OCI-LY3 (cell line): Measurements from ENCODE around the gene OGG1.

ENCODE experiments used
- H2AFZ ChIP-seq: fragments of 200-600, 300-600 bp; shearing (Covaris generic); 2 replicates; pipeline ENCODE4 v1.6.0; 2014; ENCODE audit warnings: antibody characterized with exemption, low read depth, low read length
- H3K27ac ChIP-seq: fragments of 200-600, 300-600 bp; sonication (generic); 2 replicates; pipeline ENCODE4 v1.5.1; 2014; ENCODE audit warnings: mild to moderate bottlenecking, low read length, moderate library complexity, mixed read lengths
- H3K27me3 ChIP-seq: fragments of 200-600, 300-600 bp; sonication (generic); 2 replicates; pipeline ENCODE4 v1.6.1; 2014; ENCODE audit warnings: low read depth, low read length, mixed read lengths
- H3K36me3 ChIP-seq: fragments of 200-600, 300-600 bp; sonication (generic); replicated peaks from 2 replicates; pipeline ENCODE3; 2014; ENCODE audit warnings: low read depth, low read length, mixed read lengths
- H3K4me1 ChIP-seq: fragments of 300-600, 200-600 bp; sonication (generic); 2 replicates; pipeline ENCODE4 v1.6.1; 2014; ENCODE audit warnings: low read length, mixed read lengths
- H3K4me2 ChIP-seq: fragments of 200-600, 300-600 bp; sonication (generic); 2 replicates; pipeline ENCODE4 v1.6.1; 2014; ENCODE audit warnings: low read length, mixed read lengths
- H3K4me3 ChIP-seq: fragments of 300-600, 200-600 bp; sonication (generic); 2 replicates; pipeline ENCODE4 v1.5.1; 2014; ENCODE audit warnings: antibody characterized with exemption, mild to moderate bottlenecking, low read length, moderate library complexity
- H3K79me2 ChIP-seq: fragments of 300-600, 200-600 bp; shearing (Covaris generic); 2 replicates; pipeline ENCODE4 v1.6.1; 2014; ENCODE audit warnings: mild to moderate bottlenecking, low read length, mixed read lengths
- H3K9ac ChIP-seq: fragments of 300-600, 200-600 bp; shearing (Covaris generic); 2 replicates; pipeline ENCODE4 v1.6.0; 2014; ENCODE audit warnings: mild to moderate bottlenecking, low read length, moderate library complexity
- H3K9me3 ChIP-seq: fragments of 200-600, 300-600 bp; shearing (Covaris generic); 2 replicates; pipeline ENCODE4 v1.6.1; 2014; ENCODE audit warnings: low read length, mixed read lengths; ENCODE audit not compliant: insufficient read depth
- H4K20me1 ChIP-seq: fragments of 200-600, 300-600 bp; sonication (generic); 2 replicates; pipeline ENCODE4 v1.6.1; 2016; ENCODE audit warnings: low read length, mixed read lengths; ENCODE audit not compliant: insufficient read depth
- EZH2phosphoT487 ChIP-seq: fragments of 200-600 bp; shearing (Covaris generic); IDR thresholded peaks from 2 replicates; pipeline ENCODE4 v1.6.1; 2018; ENCODE audit warnings: antibody characterized with exemption, mixed run types, low read depth
- TF ChIP-seq, protein P1 (sequence below): fragments of 200-600, 300-600 bp; sonication (generic); IDR thresholded peaks from 2 replicates; pipeline ENCODE4 v1.5.1; 2014; ENCODE audit warnings: antibody characterized with exemption, low read length, low read depth

The OGG1 gene

DNA sequence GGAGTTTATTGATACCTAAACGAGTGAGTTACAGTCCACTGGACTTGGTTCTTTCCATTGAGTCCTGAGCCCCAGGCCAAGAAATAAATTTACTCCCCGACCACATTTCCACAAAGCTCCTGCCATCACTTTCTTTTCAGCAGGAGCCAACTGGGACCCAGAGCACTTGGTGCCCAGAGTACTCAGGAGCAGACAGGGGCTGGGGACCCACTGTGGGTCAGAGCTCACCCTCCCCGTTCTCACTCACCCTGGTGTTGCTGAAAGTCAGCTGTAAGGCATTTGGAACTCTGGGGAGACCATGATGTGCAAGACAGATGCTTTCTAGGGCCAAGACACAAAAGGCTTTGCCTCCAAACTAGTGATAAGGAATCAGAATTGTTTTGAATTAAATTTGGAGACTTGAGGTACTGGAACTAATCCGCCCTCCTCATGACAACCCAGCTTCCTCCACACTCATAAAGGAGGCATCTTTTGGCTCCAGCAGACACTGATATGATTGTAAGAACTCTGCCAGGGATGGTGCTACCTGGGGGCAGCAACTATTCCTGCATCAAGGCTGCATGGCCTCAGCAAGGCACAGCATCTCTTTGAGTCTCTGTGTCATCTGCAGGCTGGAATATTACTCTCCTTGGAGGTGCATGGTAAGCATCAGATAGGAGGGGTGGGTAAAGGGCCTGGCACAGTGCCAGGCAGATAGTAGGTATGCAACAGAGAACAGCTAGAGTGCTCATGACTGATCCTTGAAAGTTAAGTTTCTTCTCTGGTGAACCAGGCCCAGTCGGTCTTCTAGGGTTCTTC lies 27.3 kb downstream of the OGG1 start:
- Histone ChIP-seq H3K9ac (no peak overlapping the region), H3K27me3 (no peaks in the 10 kb centered on the region), H3K9me3 (no peaks in the 10 kb centered on the region), H3K4me2 (no peak overlapping the region), H3K79me2 (no peaks in the 10 kb centered on the region), H3K36me3 (peaks cover 12% of the 10 kb centered on the region), H3K4me3 (no peak overlapping the region), H4K20me1 (no peaks in the 10 kb centered on the region), H3K27ac (no peak overlapping the region), H3K4me1 (peaks cover 11% of the 10 kb centered on the region), H2AFZ (no peak overlapping the region)
- TF ChIP-seq, protein P1, sequence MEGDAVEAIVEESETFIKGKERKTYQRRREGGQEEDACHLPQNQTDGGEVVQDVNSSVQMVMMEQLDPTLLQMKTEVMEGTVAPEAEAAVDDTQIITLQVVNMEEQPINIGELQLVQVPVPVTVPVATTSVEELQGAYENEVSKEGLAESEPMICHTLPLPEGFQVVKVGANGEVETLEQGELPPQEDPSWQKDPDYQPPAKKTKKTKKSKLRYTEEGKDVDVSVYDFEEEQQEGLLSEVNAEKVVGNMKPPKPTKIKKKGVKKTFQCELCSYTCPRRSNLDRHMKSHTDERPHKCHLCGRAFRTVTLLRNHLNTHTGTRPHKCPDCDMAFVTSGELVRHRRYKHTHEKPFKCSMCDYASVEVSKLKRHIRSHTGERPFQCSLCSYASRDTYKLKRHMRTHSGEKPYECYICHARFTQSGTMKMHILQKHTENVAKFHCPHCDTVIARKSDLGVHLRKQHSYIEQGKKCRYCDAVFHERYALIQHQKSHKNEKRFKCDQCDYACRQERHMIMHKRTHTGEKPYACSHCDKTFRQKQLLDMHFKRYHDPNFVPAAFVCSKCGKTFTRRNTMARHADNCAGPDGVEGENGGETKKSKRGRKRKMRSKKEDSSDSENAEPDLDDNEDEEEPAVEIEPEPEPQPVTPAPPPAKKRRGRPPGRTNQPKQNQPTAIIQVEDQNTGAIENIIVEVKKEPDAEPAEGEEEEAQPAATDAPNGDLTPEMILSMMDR, result no peak
- TF ChIP-seq EZH2phosphoT487, result no peak

DNA sequence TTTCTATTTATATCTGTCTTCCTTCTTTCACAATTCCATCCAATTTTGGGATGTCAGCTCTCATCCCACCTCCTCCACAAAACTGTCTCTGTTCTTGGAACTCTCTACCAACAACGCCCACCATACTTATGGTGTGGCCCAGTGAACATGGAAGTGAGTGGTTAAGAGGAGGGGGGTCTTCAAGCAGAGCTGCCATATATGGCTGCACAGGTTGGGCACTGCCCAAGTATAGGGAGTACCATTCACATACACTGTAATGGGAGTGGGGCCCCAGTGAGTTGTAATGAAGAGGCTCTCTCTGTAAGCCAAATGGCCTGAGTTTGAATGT lies 27.9 kb downstream of the OGG1 start:
- Histone ChIP-seq H3K9ac (no peak overlapping the region), H3K36me3 (peaks cover 17% of the 10 kb centered on the region), H3K4me1 (peaks cover 11% of the 10 kb centered on the region), H3K79me2 (no peaks in the 10 kb centered on the region), H3K4me2 (no peak overlapping the region), H3K9me3 (no peaks in the 10 kb centered on the region), H4K20me1 (no peaks in the 10 kb centered on the region), H3K27ac (no peak overlapping the region), H2AFZ (no peak overlapping the region), H3K4me3 (no peak overlapping the region), H3K27me3 (no peaks in the 10 kb centered on the region)
- TF ChIP-seq, protein P1, result no peak
- no peak for TF ChIP-seq EZH2phosphoT487

DNA sequence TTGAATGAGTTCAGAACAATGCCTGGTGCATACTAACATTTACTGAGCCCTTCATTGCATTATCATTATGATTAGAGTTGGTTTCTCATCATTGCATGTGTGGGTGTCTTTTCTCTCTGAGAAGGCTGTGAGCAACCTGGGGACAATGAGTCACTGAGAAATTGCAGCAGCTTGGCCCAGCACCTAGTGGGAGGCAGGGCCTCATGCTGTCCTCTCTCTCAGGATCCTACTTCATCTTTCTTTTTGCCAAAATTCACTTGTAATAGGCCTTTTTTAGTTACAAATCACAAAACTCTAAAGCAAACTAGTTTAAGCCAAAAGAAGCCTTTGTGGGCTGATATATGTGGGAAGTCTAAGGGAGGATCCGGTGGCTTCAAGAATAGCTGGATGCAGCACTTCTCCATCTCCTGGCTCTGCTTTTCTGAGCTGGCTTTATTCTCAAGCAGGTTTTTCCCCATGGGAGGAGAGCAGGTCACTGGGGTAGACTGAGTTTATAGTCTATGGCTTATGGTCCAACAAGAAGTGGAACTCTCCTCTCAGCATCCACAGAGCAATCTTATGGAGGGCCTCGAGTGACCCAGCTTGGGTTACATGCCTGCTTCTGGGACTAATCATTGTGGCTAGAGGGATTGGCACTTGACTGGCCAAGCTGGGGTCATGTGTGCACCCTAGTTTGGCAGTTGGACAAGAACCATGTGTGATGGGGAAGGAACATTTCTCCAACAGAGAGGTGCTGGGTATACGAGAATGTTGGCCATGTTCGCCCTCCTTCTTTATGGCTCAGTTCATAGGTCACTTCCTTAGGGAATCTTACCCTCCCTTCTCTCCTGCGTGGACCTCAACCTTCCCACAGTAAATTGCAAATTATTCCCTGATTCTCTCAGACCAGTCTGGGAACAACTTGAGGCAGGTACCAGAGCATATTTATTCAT lies 28.7 kb downstream of the OGG1 start:
- H4K20me1 ChIP-seq, result no peaks in the 10 kb centered on the region
- no peaks in the 10 kb centered on the region for H3K27me3 ChIP-seq
- H3K9ac ChIP-seq, result no peak overlapping the region
- no peaks in the 10 kb centered on the region for H3K9me3 ChIP-seq
- no peak overlapping the region for H3K4me3 ChIP-seq
- H3K4me1 ChIP-seq, result peaks cover 11% of the 10 kb centered on the region
- H3K4me2 ChIP-seq, result no peak overlapping the region
- H3K27ac ChIP-seq, result no peak overlapping the region
- TF ChIP-seq, protein P1, result no peak
- TF ChIP-seq EZH2phosphoT487, result no peak
- H2AFZ ChIP-seq, result no peak overlapping the region
- no peaks in the 10 kb centered on the region for H3K79me2 ChIP-seq
- peaks cover 20% of the 10 kb centered on the region for H3K36me3 ChIP-seq

DNA sequence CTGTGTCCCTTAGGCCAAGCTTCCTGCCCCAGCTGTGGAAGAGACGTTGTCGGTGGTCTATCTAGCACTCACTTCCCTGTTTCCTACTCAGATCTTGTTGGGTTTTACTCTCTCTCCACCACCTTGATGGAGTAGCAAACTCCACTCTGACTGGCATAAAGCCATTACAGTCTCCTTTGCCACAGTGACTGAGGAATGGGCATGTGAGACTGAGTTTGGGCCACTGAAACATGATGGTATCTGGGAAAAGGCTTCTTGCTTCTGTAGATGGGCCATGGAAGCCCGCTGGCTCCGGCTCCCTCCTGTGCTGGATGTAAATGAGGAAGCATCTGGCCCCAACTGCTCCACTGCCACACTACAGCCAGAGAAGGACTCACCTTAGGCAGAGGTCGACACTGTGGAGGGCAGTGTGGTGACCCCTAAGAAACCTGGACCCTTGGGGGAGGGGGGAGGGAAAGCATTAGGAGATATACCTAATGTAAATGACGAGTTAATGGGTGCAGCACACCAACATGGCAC lies 29.4 kb downstream of the OGG1 start:
- H4K20me1 ChIP-seq, result no peaks in the 10 kb centered on the region
- H2AFZ ChIP-seq, result no peak overlapping the region
- H3K9ac ChIP-seq, result no peak overlapping the region
- H3K4me3 ChIP-seq, result no peak overlapping the region
- H3K4me1 ChIP-seq, result peaks cover 11% of the 10 kb centered on the region
- no peak for TF ChIP-seq EZH2phosphoT487
- TF ChIP-seq, protein P1, result no peak
- no peaks in the 10 kb centered on the region for H3K9me3 ChIP-seq
- H3K27ac ChIP-seq, result no peak overlapping the region
- H3K36me3 ChIP-seq, result peaks cover 26% of the 10 kb centered on the region
- no peak overlapping the region for H3K4me2 ChIP-seq
- no peaks in the 10 kb centered on the region for H3K27me3 ChIP-seq
- no peaks in the 10 kb centered on the region for H3K79me2 ChIP-seq
